NAMALWA (cell line): ENCODE results near the gene CD74.
"Not testable (repeated sequence)": the region's sequence is repeated elsewhere in the genome, so short reads cannot be mapped to it uniquely, and the experiment has no call there.

Experiments
- DNase-seq: peaks from one replicate; pipeline ENCODE4 v3.0.0-alpha.2; 2015; ENCODE audit warnings: low spot score

The CD74 gene

DNA sequence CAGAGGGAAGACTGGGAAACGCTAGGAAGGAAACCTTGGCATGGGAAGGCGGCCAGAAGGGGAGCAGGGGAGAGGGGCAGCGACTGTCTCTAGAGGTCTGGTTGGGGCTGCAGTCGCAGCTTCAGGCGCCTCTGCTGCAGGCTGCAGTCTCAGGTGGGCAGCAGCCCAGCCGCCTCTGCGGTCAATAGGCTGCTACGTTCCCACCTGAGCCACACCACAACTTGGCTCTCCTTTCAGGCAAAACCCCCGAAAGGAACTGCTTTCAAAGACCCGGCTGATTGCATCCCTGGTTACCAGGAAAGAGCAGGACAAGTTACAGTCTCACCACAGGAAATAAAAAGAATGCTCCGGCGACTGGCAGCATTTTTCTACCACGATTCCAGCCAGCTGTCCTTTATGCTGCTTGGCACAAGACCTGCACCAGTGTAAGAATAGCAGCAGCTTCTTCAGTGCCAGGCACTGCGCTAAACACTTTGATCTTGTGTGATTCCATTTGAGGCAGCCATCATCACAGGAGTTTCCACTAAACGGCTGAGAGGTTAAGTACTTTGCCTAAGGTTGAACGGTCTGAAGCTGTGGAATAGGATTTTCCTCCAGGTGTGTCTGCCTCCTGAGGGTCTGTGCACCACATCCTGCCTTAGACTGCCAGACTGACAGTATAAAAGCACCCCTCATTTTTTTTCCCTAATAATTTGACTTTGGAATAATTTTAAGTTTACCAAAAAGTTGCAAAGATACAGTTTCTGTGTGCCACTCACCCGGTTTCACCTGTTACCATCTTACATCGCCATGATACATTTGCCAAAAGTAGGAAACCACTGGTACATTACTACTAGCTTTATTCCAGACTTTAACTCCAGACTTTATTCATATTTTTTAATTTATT, 29.3 kb upstream of the CD74 start:
- no peak for DNase-seq

DNA sequence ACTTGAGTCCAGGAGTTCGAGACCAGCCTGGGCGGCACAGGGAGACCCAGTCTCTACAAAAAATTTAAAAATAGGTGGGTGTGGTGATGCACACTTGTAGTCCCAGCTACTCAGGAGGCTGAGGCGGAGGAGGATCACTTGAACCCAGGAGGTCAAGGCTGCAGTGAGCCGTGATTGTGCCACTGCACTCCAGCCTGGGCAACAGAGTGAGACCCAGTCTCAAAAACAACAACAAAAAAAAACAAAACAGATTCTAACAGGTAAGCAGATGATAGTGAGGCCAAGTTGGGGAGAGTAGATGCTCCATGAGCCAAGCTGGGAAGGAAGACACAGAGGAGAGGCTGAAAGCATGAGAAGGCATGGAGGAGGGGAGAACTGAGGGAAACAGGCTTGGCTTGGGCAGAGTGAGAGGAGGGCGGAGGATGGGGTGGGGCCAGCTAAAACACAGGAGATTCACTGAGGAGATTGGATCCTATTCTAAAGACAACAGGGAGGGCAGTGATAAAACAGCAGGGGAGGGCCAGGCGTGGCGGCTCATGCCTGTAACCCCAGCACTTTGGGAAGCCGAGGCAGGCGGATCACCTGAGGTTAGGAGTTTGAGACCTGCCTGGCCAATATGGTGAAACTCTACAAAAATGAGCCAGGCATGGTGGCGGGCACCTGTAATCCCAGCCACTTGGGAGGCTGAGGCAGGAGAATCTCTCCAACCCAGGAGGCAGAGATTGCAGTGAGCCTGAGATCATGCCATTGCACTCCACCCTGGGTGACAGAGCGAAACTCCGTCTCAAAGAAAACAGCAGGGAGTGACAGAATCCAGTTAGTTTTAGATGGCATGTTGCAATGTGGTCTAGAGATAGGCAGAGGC, 28.5 kb upstream of the CD74 start:
- DNase-seq, result no peak

- peak; percentile 47 for DNase-seq
Measured at GRCh38 chr5:150438873-150439546, 26.3 kb upstream of the CD74 start.

DNA sequence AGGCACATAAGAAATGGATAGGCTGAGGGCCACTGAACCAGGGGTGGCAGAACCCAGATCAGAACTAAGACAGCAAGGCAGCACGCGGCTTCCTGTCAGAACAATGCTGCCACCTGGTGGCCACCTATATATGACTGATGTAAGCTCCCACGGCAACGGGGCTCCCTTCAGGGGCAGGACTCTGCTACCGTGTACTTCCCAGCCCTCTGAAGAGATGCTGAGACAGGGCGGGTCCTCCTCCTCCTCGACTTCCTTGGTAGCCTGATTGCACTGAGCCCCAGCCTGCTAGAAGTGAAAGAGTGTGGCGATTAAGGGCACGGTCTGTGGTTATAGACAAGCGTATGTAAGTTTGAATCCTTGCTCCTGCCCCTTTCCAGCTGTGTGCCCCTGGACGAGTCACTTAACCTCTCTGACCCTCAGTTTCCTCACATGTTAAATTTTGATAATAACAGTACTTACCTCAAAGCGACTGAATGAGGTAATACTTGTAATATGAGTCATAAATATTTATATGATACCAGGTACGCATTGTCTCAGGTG, 23.5 kb upstream of the CD74 start:
- peak; percentile 94 for DNase-seq

DNA sequence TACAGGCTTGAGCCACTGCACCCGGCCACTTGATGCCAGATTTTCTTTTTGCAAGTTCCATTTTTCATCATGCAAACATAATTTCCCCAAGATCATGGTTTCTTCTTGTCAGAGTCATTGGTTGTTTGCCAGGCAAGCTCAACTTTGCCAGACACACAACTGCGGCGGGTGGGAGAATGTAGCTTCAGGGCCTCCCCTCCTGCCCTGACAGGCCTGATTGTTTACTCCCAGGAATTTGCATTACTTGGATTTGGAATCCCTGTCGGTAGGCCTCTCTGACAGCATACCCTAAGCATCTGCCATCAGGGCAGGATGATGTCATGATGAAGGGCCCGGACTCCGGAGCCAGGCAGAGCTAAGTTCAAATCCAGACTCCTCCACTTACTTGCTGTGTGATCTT, 21.8 kb upstream of the CD74 start:
- no peak for DNase-seq

DNA sequence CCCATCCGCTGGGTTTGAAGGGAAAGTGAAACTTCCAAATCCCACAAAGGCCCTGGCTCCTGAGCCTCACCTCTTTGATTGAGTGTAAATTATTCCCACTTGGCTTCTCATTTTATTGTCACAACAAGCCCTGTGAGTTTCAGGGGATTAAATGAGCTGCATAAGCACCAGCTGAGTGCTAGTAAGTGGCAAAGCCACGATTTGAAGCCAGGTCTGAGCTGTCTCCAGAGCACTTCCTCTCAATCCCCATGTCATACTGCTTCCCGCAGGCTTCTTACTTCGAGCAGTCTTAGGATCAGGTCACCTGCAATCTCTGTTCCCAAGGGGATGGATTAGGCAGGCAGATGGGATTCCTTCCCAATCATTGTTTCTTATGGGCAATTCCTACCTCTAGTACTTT, 18.9 kb upstream of the CD74 start:
- no peak for DNase-seq

GRCh38 chr5:150431048-150431447, 18.3 kb upstream of the CD74 start:
- DNase-seq, result no peak

GRCh38 chr5:150429410-150429873, 16.7 kb upstream of the CD74 start:
- peak; percentile 61 for DNase-seq

DNA sequence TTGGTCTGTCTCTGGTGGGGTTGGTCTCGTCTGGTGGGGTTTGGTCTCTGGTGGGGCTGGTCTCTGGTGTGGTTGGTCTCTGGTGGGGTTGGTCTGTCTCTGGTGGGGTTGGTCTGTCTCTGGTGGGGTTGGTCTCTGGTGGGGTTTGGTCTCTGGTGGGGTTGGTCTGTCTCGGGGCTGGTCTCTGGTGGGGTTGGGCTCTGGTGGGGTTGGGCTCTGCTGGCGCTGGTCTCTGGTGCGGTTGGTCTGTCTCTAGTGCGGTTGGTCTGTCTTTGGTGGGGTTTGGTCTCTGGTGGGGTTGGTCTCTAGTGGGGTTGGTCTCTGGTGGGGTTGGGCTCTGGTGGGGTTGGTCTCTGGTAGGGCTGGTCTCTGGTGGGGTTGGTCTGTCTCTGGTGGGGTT, 16.3 kb upstream of the CD74 start:
- DNase-seq, result no peak

- DNase-seq, result no peak
Measured at GRCh38 chr5:150428106-150428876, 15.6 kb upstream of the CD74 start.

- DNase-seq, result not testable (repeated sequence)
Measured at GRCh38 chr5:150426165-150426564, 13.5 kb upstream of the CD74 start.

DNA sequence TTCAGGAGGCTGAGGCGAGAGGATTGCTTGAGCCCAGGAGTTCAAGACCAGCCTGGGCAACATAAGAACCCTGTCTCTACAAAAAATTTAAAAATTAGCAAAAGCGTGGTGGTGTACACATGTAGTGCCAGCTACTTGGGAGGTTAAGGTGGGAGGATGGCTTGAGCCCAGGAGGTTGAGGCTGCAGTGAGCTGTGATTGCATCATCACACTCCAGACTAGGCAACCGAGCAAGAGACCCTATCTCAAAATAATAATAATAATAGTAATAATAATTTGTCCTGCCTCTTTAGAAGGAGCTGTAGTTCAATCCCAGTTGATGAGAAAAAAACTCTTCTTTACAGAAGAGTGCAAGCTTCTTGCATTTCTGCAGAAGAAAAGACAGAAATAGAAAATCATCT, 10.0 kb upstream of the CD74 start:
- no peak for DNase-seq

DNA sequence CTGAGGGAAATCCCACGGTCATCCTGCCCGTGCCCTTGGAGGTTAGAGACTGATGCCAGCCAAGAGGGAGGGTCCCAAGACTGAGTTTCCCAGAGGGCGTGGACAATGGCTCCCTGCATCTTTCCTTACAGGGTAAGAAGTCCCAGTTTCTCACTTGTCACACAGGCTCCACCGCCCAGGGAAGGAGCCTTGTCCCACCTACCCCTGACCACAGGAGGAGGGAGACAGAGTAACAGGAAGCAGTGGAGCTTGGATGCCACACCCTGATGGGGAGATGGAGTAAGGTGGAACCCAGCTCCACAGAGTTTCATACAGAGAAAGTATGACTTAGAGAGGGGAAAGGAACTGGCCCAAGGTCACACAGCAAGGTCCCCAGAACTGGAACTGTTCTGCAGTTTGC, 9.4 kb upstream of the CD74 start:
- no peak for DNase-seq

GRCh38 chr5:150419630-150420270, 7.0 kb upstream of the CD74 start:
- DNase-seq, result no peak

DNA sequence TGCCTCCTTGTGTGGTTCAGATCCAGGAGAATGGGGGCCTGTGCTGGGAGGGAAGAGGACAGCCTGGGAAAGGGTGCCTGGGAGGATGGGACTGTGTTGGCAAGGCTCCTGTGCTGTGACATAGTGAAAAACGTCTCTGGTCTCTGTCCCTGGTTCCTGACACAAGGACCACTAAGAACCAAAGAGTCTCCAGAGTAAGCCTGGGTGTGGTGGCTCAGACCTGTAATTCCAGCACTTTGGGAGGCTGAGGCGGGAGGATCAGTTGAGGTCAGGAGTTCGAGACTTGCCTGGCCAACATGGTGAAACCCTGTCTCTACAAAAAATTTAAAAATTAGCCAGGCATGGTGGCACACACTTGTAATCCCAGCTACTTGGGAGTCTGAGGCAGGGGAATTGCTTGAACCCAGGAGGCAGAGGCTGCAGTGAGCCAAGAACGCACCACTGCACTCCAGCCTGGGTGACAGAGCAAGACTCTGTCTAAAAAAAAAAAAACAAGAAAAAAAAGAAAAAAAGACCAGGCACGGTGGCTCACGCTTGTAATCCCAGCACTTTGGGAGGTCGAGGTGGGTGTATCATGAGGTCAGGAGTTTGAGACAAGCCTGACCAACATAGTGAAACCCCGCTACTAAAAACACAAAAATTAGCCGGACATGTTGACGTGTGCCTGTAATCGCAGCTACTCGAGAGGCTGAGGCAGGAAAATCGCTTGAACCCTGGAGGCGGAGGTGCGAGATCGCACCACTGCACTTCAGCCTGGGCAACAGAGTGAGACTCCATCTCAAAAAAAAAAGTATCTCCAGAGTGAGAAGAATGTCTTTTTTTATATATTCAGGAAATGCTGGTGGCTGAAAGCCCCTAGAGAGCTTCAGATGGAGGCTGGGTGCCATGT, 1.4 kb upstream of the CD74 start:
- not testable (repeated sequence) for DNase-seq

DNA sequence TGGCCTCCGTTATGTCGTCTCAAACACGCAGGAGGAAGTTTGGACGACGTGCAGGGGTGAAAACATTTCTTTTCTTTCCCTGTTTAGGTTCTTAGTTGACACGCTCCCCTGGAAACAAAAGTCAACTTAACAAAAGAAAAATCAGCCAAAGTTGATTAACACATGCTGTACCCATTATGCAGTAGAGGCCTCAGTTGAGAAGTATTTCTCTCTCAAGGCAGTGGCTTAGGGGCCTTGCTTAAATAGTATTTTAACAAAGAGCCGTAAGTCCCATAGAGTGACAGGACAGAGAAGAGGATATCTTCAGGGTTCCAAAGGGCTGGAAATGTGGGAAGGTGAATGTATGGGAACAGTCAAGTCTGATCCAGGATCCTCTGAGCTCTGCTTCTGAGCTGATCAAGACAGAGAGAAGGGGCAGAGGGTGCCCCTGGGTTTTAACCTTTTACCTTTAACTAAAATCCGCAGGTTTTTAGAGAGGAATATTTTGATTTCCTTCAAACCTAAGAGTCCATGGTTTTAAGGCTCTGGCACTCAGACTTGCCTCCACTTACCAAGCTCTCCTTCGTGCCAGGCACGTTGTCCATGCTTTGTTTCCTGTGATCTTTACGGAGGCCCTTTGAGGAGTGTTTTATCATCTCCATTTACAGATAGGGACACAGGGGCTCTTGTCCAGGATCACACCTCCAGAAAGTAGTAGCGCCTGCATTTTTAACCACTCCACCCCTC, 629 bp upstream of the CD74 start:
- no peak for DNase-seq

GRCh38 chr5:150411245-150411979, 1.3 kb downstream of the CD74 start:
- DNase-seq, result peak; percentile 94

DNA sequence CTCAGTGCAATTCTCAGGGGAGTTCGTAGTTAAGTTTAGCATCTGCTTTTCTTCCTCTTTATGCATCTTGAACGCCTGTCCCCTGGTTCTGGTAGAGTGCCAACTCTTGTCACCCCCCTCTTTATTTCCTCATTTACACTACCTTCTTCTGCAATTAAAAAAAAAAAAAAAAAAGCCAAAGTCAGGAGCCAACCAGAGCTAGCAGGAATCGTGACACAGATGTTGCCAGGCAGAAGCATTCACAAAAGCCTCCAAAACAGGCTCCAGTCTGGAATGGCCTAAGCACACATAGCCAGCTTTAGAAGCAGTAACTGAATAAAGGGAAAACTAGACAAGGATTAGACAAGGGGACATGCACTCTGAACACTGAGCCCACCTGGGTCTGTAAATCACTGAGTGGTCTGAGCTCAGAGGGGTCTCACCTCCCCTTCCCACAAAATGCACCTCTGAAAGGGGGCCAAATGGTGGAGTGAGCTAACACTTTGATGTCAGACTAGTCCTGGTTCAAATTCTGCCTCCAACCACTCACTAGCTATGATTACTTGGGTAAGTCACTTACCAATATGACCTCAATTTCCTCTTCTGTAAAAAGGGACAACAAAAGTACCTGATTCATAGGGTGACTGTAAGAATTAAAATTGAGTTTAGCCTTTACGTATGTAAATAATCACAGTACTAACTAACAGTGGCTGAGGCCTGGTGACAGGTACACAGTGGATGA, 2.0 kb downstream of the CD74 start:
- peak; percentile 98 for DNase-seq
